ENCODE measurements around the gene MAP3K21. TPM values are rescaled to one million over a fixed set of nuclear protein-coding genes. Genes with fewer than 3 reads are reported as not detected.

The MAP3K21 gene
- total RNA-seq, 1 donor from 2014 or later, result 0.25 TPM

- H3K4me3 Mint-ChIP-seq (ENCODE audit: unreplicated experiment), result no peak overlapping the region
- peaks cover 4% of the 10 kb centered on the region for H3K36me3 Mint-ChIP-seq (ENCODE audit: low read depth)
- no peak overlapping the region for H3K27ac Mint-ChIP-seq (ENCODE audit: unreplicated experiment)
Measured at GRCh38 chr1:233289676-233290075, 37.8 kb upstream of the MAP3K21 start.

DNA sequence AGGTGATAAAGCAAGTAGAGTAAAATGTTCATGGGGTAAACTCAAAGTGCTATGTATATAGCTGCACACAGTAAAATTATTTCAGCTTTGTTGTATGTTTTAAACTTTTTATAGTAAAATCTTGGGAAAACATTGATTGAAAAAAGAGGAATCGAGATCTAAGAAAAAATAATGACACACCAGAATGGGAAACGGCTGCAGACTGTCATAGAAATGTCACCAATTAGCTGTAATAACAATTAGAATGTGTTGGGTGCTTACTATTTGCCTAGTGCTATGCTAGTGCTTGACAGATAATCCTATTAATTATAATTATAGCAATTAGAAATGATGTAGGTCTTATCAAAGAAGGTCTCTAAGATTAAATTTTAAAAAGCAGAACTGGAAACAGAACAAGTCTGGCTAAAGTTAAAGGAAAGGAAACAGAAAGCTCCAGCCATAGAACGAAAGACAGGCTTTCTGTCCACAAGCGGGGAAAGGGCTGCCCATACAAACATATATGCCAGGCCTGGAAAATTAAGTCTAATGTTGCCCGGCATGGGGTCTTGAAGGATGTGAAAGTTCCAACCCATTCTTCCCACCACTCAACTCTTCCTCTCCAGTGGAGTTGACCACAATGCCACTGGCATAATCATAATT lies 37.0 kb upstream of the MAP3K21 start:
- Mint-ChIP-seq H3K36me3 (ENCODE audit: low read depth) (peaks cover 4% of the 10 kb centered on the region), H3K4me3 (ENCODE audit: unreplicated experiment) (no peak overlapping the region), H3K27me3 (ENCODE audit: low read depth) (no peaks in the 10 kb centered on the region), H3K4me1 (ENCODE audit: low read depth) (peaks cover 29% of the 10 kb centered on the region), H3K9me3 (ENCODE audit: low read depth) (no peaks in the 10 kb centered on the region), H3K27ac (ENCODE audit: unreplicated experiment) (no peak overlapping the region)
- no peak for DNase-seq (ENCODE audit: low spot score)
- TF ChIP-seq, protein P1, sequence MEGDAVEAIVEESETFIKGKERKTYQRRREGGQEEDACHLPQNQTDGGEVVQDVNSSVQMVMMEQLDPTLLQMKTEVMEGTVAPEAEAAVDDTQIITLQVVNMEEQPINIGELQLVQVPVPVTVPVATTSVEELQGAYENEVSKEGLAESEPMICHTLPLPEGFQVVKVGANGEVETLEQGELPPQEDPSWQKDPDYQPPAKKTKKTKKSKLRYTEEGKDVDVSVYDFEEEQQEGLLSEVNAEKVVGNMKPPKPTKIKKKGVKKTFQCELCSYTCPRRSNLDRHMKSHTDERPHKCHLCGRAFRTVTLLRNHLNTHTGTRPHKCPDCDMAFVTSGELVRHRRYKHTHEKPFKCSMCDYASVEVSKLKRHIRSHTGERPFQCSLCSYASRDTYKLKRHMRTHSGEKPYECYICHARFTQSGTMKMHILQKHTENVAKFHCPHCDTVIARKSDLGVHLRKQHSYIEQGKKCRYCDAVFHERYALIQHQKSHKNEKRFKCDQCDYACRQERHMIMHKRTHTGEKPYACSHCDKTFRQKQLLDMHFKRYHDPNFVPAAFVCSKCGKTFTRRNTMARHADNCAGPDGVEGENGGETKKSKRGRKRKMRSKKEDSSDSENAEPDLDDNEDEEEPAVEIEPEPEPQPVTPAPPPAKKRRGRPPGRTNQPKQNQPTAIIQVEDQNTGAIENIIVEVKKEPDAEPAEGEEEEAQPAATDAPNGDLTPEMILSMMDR (IDR thresholded peaks at IDR 0.05), result no peak

More at GRCh38 chr1:233289676-233290075, 37.8 kb upstream of the MAP3K21 start:
- H3K27me3 Mint-ChIP-seq (ENCODE audit: low read depth), result no peaks in the 10 kb centered on the region
- H3K9me3 Mint-ChIP-seq (ENCODE audit: low read depth), result no peaks in the 10 kb centered on the region
- H3K4me1 Mint-ChIP-seq (ENCODE audit: low read depth), result peaks cover 24% of the 10 kb centered on the region
- DNase-seq (ENCODE audit: low spot score), result no peak
- TF ChIP-seq, protein P1 (IDR thresholded peaks at IDR 0.05), result no peak

GRCh38 chr1:233293556-233294446 lies 33.7 kb upstream of the MAP3K21 start:
- no peak for DNase-seq (ENCODE audit: low spot score)
- H3K27ac Mint-ChIP-seq (ENCODE audit: unreplicated experiment), result peak overlapping the region; percentile 58

GRCh38 chr1:233294913-233295236 lies 32.6 kb upstream of the MAP3K21 start:
- DNase-seq (ENCODE audit: low spot score), result no peak
- Mint-ChIP-seq H3K4me3 (ENCODE audit: unreplicated experiment) (peak overlapping the region; percentile 84), H3K4me1 (ENCODE audit: low read depth) (peaks cover 34% of the 10 kb centered on the region), H3K9me3 (ENCODE audit: low read depth) (no peaks in the 10 kb centered on the region), H3K27me3 (ENCODE audit: low read depth) (no peaks in the 10 kb centered on the region), H3K36me3 (ENCODE audit: low read depth) (no peaks in the 10 kb centered on the region), H3K27ac (ENCODE audit: unreplicated experiment) (peak overlapping the region; percentile 82)
- TF ChIP-seq, protein P1 (IDR thresholded peaks at IDR 0.05), result no peak

More at GRCh38 chr1:233293556-233294446, 33.7 kb upstream of the MAP3K21 start:
- no peak overlapping the region for H3K4me3 Mint-ChIP-seq (ENCODE audit: unreplicated experiment)
- peaks cover 34% of the 10 kb centered on the region for H3K4me1 Mint-ChIP-seq (ENCODE audit: low read depth)
- TF ChIP-seq, protein P1 (IDR thresholded peaks at IDR 0.05), result no peak
- H3K27me3 Mint-ChIP-seq (ENCODE audit: low read depth), result no peaks in the 10 kb centered on the region
- H3K36me3 Mint-ChIP-seq (ENCODE audit: low read depth), result no peaks in the 10 kb centered on the region
- H3K9me3 Mint-ChIP-seq (ENCODE audit: low read depth), result no peaks in the 10 kb centered on the region

DNA sequence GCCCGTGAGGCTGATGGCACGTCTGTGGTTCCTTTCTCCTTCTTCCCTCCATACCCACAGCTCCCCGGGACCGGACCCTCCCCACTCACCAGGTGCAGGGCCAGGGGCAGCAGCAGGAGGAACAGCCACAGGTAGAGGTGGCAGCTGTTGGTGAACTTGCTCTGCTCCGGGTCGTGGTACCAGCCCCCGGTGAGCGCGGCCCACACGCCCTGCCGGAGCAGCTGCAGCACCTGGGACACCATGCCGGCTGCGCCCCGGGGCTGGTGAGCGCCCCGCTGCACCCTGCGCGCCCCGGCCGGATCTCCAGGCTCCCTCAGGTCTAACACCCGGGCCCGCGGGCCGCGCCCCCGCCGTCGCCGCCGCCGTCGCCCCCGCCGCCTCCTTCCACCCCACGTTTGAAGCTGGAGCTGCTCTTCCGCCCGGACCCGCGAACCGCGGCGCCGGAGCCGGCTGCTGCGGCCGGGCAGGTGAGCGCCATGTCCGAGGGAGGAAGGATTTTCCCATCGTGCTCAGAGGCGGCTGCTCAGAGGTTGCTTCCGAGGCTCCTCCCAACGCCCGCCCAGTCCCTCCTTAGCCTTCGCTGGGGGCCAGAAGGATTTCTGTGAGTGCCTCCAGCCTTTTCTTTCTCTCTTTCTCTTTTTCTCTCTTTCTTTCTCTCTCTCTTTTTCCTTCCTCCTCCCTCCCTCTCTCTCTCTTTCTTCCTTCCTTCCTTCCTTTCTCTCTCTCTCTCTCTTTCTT lies 32.1 kb upstream of the MAP3K21 start, which contains the start of gene PCNX2:
Gene PCNX2 (minus strand): TSS at position 489 of the 738 bp plus-strand sequence. CDS start 247 bp downstream, at position 242.
- no peak for DNase-seq (ENCODE audit: low spot score)
- no peaks in the 10 kb centered on the region for H3K9me3 Mint-ChIP-seq (ENCODE audit: low read depth)
- no peaks in the 10 kb centered on the region for H3K27me3 Mint-ChIP-seq (ENCODE audit: low read depth)
- TF ChIP-seq, protein P1 (IDR thresholded peaks at IDR 0.05), result no peak
- H3K36me3 Mint-ChIP-seq (ENCODE audit: low read depth), result no peaks in the 10 kb centered on the region
- peak within 1 kb of the TSS; percentile 84 for H3K4me3 Mint-ChIP-seq (ENCODE audit: unreplicated experiment)
- peaks cover 34% of the 10 kb centered on the region for H3K4me1 Mint-ChIP-seq (ENCODE audit: low read depth)
- peak within 1 kb of the TSS; percentile 82 for H3K27ac Mint-ChIP-seq (ENCODE audit: unreplicated experiment)
